K562 (cell line): ENCODE data around the gene REEP3. TPM values are rescaled to one million over a fixed set of nuclear protein-coding genes. Genes with fewer than 3 reads are reported as not detected.

ENCODE experiments used
- C11orf30 ChIP-seq: fragments of 450-650 bp; IDR thresholded peaks from 2 replicates; pipeline ENCODE4 v1.6.1; 2016; ENCODE audit warnings: low read depth, mild to moderate bottlenecking
- CEBPB ChIP-seq: fragments of 450-650 bp; IDR thresholded peaks from 2 replicates; pipeline ENCODE4 v1.6.1; 2016; ENCODE audit warnings: missing genetic modification characterization, missing compliant biosample characterization
- ELF1 ChIP-seq: fragments of 200-800 bp; sonication (Bioruptor generic); IDR thresholded peaks from 2 replicates; pipeline ENCODE4 v1.6.1; 2016; ENCODE audit warnings: missing genetic modification characterization, missing compliant biosample characterization
- EP300 ChIP-seq: IDR thresholded peaks from 2 replicates; pipeline ENCODE4 v1.6.1; 2012; ENCODE audit warnings: low read length, improper control_type of control experiment
- ETV5 ChIP-seq: sonication (generic); formaldehyde crosslinking; IDR thresholded peaks from 2 replicates; pipeline ENCODE4 v1.4.0; 2020; ENCODE audit warnings: low read depth, mild to moderate bottlenecking, missing genetic modification reagents
- FOXJ2 ChIP-seq: fragments of 200-800 bp; sonication (Bioruptor generic); IDR thresholded peaks from 2 replicates; pipeline ENCODE4 v1.6.1; 2016; ENCODE audit warnings: missing genetic modification characterization, missing compliant biosample characterization
- GABPA ChIP-seq: fragments of 200-800 bp; sonication (Bioruptor generic); conservative IDR thresholded peaks from 2 replicates; pipeline ENCODE4 v1.6.1; 2016; ENCODE audit warnings: low read depth, missing genetic modification characterization, missing compliant biosample characterization
- HCFC1 ChIP-seq: IDR thresholded peaks from 2 replicates; pipeline ENCODE4 v1.6.1; 2012; ENCODE audit warnings: low read depth, low read length, improper control_type of control experiment
- LCOR ChIP-seq: sonication (generic); formaldehyde crosslinking; IDR thresholded peaks from 2 replicates; pipeline ENCODE4 v1.8.0; 2022; ENCODE audit warnings: mild to moderate bottlenecking, missing genetic modification reagents
- MCM7 ChIP-seq, 2 experiments: fragments of 450-650 bp; IDR thresholded peaks; 2 replicates each; pipeline ENCODE4 v1.6.1; 2016 to 2018
- MIER1 ChIP-seq: fragments of 450-650 bp; IDR thresholded peaks from 2 replicates; pipeline ENCODE4 v1.6.1; 2016; ENCODE audit warnings: antibody characterized with exemption, mild to moderate bottlenecking, low read depth
- NRF1 ChIP-seq, 2 experiments: fragments of 450-650 bp; IDR thresholded peaks in 1 of 2; conservative IDR thresholded peaks in 1 of 2; 2 replicates each; pipeline ENCODE4 v1.6.1; 2014; ENCODE audit warnings: mild to moderate bottlenecking in 2 of 2
- POLR2G ChIP-seq: fragments of 200-400 bp; formaldehyde crosslinking; IDR thresholded peaks from 2 replicates; pipeline ENCODE4 v1.6.1; 2017; ENCODE audit warnings: low read depth, mild to moderate bottlenecking, antibody characterized with exemption, low read length, moderate library complexity
- SMAD3 ChIP-seq: fragments of 450-650 bp; formaldehyde crosslinking; conservative IDR thresholded peaks from 2 replicates; pipeline ENCODE4 v1.4.0; 2020; ENCODE audit warnings: mild to moderate bottlenecking
- TAF15 ChIP-seq: fragments of 200-400 bp; formaldehyde crosslinking; IDR thresholded peaks from 2 replicates; pipeline ENCODE4 v1.6.1; 2017; ENCODE audit warnings: mild to moderate bottlenecking, low read depth, low read length, moderate library complexity
- THRAP3 ChIP-seq: fragments of 450-650 bp; IDR thresholded peaks from 2 replicates; pipeline ENCODE4 v1.6.1; 2016; ENCODE audit warnings: mild to moderate bottlenecking, inconsistent platforms, borderline replicate concordance
- ZBTB8A ChIP-seq: fragments of 450-650 bp; IDR thresholded peaks from 2 replicates; pipeline ENCODE4 v1.6.1; 2018; ENCODE audit warnings: mild to moderate bottlenecking, moderate library complexity; ENCODE audit not compliant: partially characterized antibody
- ZKSCAN1 ChIP-seq: fragments of 150-350 bp; IDR thresholded peaks from 2 replicates; pipeline ENCODE4 v1.6.1; 2016; ENCODE audit warnings: low read depth, low read length
- ZKSCAN8 ChIP-seq: fragments of 200-800 bp; sonication (Bioruptor generic); IDR thresholded peaks from 2 replicates; pipeline ENCODE4 v1.6.1; 2016; ENCODE audit warnings: missing genetic modification characterization, missing compliant biosample characterization
- ZNF134 ChIP-seq: fragments of 250-450 bp; sonication (Bioruptor Pico); conservative IDR thresholded peaks from 2 replicates; pipeline ENCODE4 v1.4.0; 2020
- ZNF75A ChIP-seq: fragments of 450-650 bp; formaldehyde crosslinking; IDR thresholded peaks from 2 replicates; pipeline ENCODE4 v1.4.0; 2020; ENCODE audit warnings: mild to moderate bottlenecking
- polyA plus RNA-seq, 8 experiments: library from polyadenylated mRNA; depleted of rRNA in 4 of 8; stranded (reverse) in 5 of 8; unstranded in 3 of 8; fragments of >200 nt; fragmentation: Nextera tagmentation in 2 of 8; fragmentation: Illumina TruSeq in 1 of 8; extraction: Ambion mirVana in 2 of 8; extraction: Trizol in 1 of 8; gene quantifications; 2 replicates each; pipeline versions ENCODE4 v1.2.1 to v1.2.3, GENCODE V29; 2011 to 2014; ENCODE audit warnings: inconsistent platforms in 1 of 8, missing spikeins in 1 of 8
- total RNA-seq, 7 experiments: library from RNA; depleted of rRNA in 6 of 7; stranded (reverse); fragments of >200 nt in 6 of 7; fragmentation: Illumina TruSeq in 2 of 7; extraction: Trizol in 2 of 7; gene quantifications; 2 replicates each; pipeline versions ENCODE4 v1.2.1 to v1.2.3, GENCODE V29; 2011 to 2021; ENCODE audit warnings: low replicate concordance in 1 of 7
- TF ChIP-seq, protein P1 (sequence below): sonication (generic); formaldehyde crosslinking; IDR thresholded peaks from 2 replicates; pipeline ENCODE4 v1.8.0; 2022; ENCODE audit warnings: mild to moderate bottlenecking, missing genetic modification reagents
- TF ChIP-seq, protein P2 (sequence below): fragments of 450-650 bp; IDR thresholded peaks from 2 replicates; pipeline ENCODE4 v1.6.1; 2017; ENCODE audit warnings: antibody characterized with exemption
- TF ChIP-seq, protein P3 (sequence below): fragments of 450-650 bp; formaldehyde crosslinking; IDR thresholded peaks from 2 replicates; pipeline ENCODE4 v1.4.0; 2022; ENCODE audit warnings: mild to moderate bottlenecking, moderate library complexity
- TF ChIP-seq, protein P4 (sequence below): sonication (generic); formaldehyde crosslinking; IDR thresholded peaks from 2 replicates; pipeline ENCODE4 v1.8.0; 2022; ENCODE audit warnings: missing genetic modification reagents, mild to moderate bottlenecking, moderate library complexity, borderline replicate concordance

The REEP3 gene
- total and polyA plus RNA-seq, 9 of the 15 experiments (the other 6 are each of a cell fraction or from before 2014, with no cell fraction given) = 3.4 to 13.4 (median 9.2) TPM

DNA sequence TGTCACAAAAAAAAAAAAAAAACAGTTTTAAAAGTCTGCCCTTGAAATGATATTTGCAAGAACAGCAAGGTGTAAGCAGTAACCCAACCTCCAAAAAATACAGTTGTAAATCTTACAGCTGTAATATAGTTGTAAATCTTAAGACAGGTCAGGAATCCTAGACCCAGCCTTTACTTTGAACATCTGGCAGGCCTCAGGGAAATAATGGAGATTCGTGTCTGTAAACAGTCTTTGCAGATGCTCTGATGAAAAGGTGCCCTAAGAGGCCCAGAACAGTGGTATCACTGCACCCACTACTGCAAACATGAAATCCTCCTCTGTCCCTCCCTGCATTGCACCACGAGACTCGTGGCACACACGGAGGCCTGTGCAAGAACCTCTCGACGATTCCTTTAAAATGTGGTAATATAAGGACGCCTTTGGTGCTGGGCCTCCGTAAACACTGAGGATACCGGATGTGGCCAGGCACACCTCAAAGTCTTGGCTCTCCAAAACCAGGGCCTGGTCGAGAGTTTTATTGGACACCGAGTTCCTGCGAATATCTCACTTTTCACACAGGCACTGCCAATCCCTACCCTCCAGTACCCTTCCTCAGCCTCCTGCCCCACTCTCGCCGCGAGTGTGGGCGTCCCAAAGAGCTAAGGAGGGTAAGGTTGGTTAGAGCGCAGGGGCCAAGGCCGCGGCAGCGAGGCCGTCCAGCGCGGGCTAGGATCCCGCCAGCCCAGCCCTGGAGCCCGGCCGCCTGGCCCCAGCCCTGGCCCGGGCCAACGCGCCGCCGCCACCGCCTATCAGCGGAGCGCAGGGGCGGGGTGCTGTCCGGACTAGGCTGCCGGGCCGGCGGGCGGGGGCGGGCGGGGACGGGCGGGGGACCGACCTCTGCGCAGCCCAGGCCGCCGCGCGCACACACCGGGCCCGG is at the start of gene REEP3 (continued):
- TF ChIP-seq ZNF75A (CRISPR knock-in tag) = no peak
- TF ChIP-seq C11orf30 = no peak
- no peak for TF ChIP-seq FOXJ2
- no peak for TF ChIP-seq HCFC1
- TF ChIP-seq SMAD3 (CRISPR knock-in tag) = no peak
- TF ChIP-seq, protein P1, sequence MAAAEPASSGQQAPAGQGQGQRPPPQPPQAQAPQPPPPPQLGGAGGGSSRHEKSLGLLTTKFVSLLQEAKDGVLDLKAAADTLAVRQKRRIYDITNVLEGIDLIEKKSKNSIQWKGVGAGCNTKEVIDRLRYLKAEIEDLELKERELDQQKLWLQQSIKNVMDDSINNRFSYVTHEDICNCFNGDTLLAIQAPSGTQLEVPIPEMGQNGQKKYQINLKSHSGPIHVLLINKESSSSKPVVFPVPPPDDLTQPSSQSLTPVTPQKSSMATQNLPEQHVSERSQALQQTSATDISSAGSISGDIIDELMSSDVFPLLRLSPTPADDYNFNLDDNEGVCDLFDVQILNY (CRISPR knock-in tag) = peak; percentile 83; the same call in 1 of the 2 replicates
- no peak for TF ChIP-seq EP300
- TF ChIP-seq, protein P2, sequence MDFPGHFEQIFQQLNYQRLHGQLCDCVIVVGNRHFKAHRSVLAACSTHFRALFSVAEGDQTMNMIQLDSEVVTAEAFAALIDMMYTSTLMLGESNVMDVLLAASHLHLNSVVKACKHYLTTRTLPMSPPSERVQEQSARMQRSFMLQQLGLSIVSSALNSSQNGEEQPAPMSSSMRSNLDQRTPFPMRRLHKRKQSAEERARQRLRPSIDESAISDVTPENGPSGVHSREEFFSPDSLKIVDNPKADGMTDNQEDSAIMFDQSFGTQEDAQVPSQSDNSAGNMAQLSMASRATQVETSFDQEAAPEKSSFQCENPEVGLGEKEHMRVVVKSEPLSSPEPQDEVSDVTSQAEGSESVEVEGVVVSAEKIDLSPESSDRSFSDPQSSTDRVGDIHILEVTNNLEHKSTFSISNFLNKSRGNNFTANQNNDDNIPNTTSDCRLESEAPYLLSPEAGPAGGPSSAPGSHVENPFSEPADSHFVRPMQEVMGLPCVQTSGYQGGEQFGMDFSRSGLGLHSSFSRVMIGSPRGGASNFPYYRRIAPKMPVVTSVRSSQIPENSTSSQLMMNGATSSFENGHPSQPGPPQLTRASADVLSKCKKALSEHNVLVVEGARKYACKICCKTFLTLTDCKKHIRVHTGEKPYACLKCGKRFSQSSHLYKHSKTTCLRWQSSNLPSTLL = no peak
- no peak for TF ChIP-seq ZKSCAN8 (CRISPR knock-in tag)
- TF ChIP-seq NRF1 (conservative IDR thresholded peaks at IDR 0.05 in 1 of 2, IDR thresholded peaks at IDR 0.05 in 1 of 2) = no peak
- TF ChIP-seq ZKSCAN1 = peak; percentile 57; the same call in 1 of the 2 replicates
- TF ChIP-seq TAF15 = no peak
- TF ChIP-seq ETV5 (CRISPR knock-in tag) = peak; percentile 72
- no peak for TF ChIP-seq ZNF134 (CRISPR knock-in tag)
- TF ChIP-seq THRAP3 = no peak
- peak; percentile 74; the same call in 1 of the 2 replicates for TF ChIP-seq LCOR (CRISPR knock-in tag)
- TF ChIP-seq ELF1 (tag) = no peak
- TF ChIP-seq CEBPB (tag) = no peak
- TF ChIP-seq, protein P3, sequence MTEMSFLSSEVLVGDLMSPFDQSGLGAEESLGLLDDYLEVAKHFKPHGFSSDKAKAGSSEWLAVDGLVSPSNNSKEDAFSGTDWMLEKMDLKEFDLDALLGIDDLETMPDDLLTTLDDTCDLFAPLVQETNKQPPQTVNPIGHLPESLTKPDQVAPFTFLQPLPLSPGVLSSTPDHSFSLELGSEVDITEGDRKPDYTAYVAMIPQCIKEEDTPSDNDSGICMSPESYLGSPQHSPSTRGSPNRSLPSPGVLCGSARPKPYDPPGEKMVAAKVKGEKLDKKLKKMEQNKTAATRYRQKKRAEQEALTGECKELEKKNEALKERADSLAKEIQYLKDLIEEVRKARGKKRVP = 0 out of 2 replicates have a peak, but pooled peaks have one; percentile 50
- no peak for TF ChIP-seq MCM7 (IDR thresholded peaks at IDR 0.05)
- no peak for TF ChIP-seq MIER1
- TF ChIP-seq, protein P4, sequence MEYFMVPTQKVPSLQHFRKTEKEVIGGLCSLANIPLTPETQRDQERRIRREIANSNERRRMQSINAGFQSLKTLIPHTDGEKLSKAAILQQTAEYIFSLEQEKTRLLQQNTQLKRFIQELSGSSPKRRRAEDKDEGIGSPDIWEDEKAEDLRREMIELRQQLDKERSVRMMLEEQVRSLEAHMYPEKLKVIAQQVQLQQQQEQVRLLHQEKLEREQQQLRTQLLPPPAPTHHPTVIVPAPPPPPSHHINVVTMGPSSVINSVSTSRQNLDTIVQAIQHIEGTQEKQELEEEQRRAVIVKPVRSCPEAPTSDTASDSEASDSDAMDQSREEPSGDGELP (CRISPR knock-in tag) = peak; percentile 74
- peak; percentile 57 for TF ChIP-seq POLR2G
- 0 out of 2 replicates have a peak, but pooled peaks have one; percentile 7 for TF ChIP-seq GABPA (tag)
- TF ChIP-seq ZBTB8A = no peak
